ENCODE results near the gene BCL11A. TPM values are rescaled to one million over a fixed set of nuclear protein-coding genes. Genes with fewer than 3 reads are reported as not detected.
A peak's percentile ranks its signal among the peaks of the same experiment; 100 is the strongest.

The BCL11A gene
- total RNA-seq, 1 donor from 2014 or later: 142 TPM

- Mint-ChIP-seq H3K9me3 (no peaks in the 10 kb centered on the region), H3K4me3 (no peak overlapping the region), H3K36me3 (no peaks in the 10 kb centered on the region), H3K4me1 (peaks cover 23% of the 10 kb centered on the region), H3K27me3 (ENCODE audit: low read depth) (no peaks in the 10 kb centered on the region), H3K27ac (no peak overlapping the region)
- TF ChIP-seq, protein P1, sequence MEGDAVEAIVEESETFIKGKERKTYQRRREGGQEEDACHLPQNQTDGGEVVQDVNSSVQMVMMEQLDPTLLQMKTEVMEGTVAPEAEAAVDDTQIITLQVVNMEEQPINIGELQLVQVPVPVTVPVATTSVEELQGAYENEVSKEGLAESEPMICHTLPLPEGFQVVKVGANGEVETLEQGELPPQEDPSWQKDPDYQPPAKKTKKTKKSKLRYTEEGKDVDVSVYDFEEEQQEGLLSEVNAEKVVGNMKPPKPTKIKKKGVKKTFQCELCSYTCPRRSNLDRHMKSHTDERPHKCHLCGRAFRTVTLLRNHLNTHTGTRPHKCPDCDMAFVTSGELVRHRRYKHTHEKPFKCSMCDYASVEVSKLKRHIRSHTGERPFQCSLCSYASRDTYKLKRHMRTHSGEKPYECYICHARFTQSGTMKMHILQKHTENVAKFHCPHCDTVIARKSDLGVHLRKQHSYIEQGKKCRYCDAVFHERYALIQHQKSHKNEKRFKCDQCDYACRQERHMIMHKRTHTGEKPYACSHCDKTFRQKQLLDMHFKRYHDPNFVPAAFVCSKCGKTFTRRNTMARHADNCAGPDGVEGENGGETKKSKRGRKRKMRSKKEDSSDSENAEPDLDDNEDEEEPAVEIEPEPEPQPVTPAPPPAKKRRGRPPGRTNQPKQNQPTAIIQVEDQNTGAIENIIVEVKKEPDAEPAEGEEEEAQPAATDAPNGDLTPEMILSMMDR (IDR thresholded peaks at IDR 0.05; ENCODE audit: unreplicated experiment): no peak
- DNase-seq (ENCODE audit: low spot score in 2 of 2, unreplicated experiment in 2 of 2): no peak
Observed at GRCh38 chr2:60567919-60568768, 14.7 kb upstream of the BCL11A start.

DNA sequence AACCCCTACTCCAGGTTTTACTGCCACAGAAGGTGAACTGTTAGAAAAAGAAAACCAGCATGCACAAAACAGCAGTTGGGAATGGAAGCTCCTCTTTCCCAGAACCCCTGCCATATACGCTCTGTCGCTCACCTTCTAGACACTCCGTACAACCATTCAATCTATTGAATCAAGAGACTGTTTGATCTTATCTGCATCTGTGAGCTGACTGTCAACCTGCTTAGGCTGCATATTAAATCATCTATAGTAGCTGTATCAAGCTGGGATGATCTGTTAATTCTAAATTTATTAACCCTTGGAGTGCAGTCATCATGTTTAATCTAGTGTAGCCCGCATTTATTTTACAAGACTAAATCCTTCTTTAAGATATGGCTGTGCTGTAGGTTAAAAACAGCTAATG is 13.6 kb upstream of the BCL11A start:
- no peak for DNase-seq (ENCODE audit: low spot score in 2 of 2, unreplicated experiment in 2 of 2)
- TF ChIP-seq, protein P1 (IDR thresholded peaks at IDR 0.05; ENCODE audit: unreplicated experiment): no peak
- no peaks in the 10 kb centered on the region for H3K27me3 Mint-ChIP-seq (ENCODE audit: low read depth)
- H3K27ac Mint-ChIP-seq: peak overlapping the region; percentile 26
- H3K4me1 Mint-ChIP-seq: peaks cover 26% of the 10 kb centered on the region
- H3K9me3 Mint-ChIP-seq: no peaks in the 10 kb centered on the region
- no peaks in the 10 kb centered on the region for H3K36me3 Mint-ChIP-seq
- no peak overlapping the region for H3K4me3 Mint-ChIP-seq

GRCh38 chr2:60565472-60565871 is 12.0 kb upstream of the BCL11A start:
- no peak for DNase-seq (ENCODE audit: low spot score in 2 of 2, unreplicated experiment in 2 of 2)
- no peak overlapping the region for H3K4me3 Mint-ChIP-seq
- H3K4me1 Mint-ChIP-seq: peaks cover 20% of the 10 kb centered on the region
- no peaks in the 10 kb centered on the region for H3K27me3 Mint-ChIP-seq (ENCODE audit: low read depth)
- H3K9me3 Mint-ChIP-seq: no peaks in the 10 kb centered on the region
- TF ChIP-seq, protein P1 (IDR thresholded peaks at IDR 0.05; ENCODE audit: unreplicated experiment): no peak
- no peaks in the 10 kb centered on the region for H3K36me3 Mint-ChIP-seq
- no peak overlapping the region for H3K27ac Mint-ChIP-seq

- H3K27me3 Mint-ChIP-seq (ENCODE audit: low read depth): no peaks in the 10 kb centered on the region
- H3K4me1 Mint-ChIP-seq: peaks cover 28% of the 10 kb centered on the region
- no peaks in the 10 kb centered on the region for H3K36me3 Mint-ChIP-seq
- no peak overlapping the region for H3K27ac Mint-ChIP-seq
- TF ChIP-seq, protein P1 (IDR thresholded peaks at IDR 0.05; ENCODE audit: unreplicated experiment): peak; percentile 47
- no peak overlapping the region for H3K4me3 Mint-ChIP-seq
- no peaks in the 10 kb centered on the region for H3K9me3 Mint-ChIP-seq
- DNase-seq (ENCODE audit: low spot score in 2 of 2, unreplicated experiment in 2 of 2): no peak
Observed at GRCh38 chr2:60560734-60561644, 7.5 kb upstream of the BCL11A start.

DNA sequence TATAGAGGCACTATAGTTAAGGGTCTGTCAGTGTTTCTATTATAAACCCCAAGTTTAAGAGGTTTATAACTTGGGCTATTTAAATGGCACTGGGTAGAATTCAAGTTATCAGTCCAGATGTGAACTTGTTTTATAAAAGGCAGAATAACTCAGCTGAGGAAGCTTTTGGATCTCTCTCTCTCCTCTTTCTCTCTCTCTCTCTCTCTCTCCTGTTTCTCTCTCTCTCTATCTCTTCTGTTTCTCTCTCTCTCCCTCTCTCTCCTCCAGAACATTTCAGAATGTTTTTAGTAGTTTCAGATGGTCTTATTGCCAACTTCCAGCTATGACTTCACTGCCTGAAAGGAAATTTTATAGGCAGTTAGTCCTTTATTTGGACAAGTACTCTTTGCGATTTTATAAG is 6.4 kb upstream of the BCL11A start:
- Mint-ChIP-seq H3K4me1 (peaks cover 30% of the 10 kb centered on the region), H3K9me3 (no peaks in the 10 kb centered on the region), H3K36me3 (no peaks in the 10 kb centered on the region), H3K27me3 (ENCODE audit: low read depth) (no peaks in the 10 kb centered on the region), H3K4me3 (no peak overlapping the region), H3K27ac (peak overlapping the region; percentile 50)
- TF ChIP-seq, protein P1 (IDR thresholded peaks at IDR 0.05; ENCODE audit: unreplicated experiment): no peak
- no peak for DNase-seq (ENCODE audit: low spot score in 2 of 2, unreplicated experiment in 2 of 2)
